HG03575 (cell line): ENCODE results near the gene PDLIM4.

ENCODE experiments used
- ATAC-seq: cut with Tn5 transposase; IDR thresholded peaks from one replicate; pipeline ENCODE4 v1.9.1; 2021; ENCODE audit not compliant: unreplicated experiment, insufficient number of reproducible peaks, low FRiP score; ENCODE audit errors: extremely low read depth

The PDLIM4 gene

DNA sequence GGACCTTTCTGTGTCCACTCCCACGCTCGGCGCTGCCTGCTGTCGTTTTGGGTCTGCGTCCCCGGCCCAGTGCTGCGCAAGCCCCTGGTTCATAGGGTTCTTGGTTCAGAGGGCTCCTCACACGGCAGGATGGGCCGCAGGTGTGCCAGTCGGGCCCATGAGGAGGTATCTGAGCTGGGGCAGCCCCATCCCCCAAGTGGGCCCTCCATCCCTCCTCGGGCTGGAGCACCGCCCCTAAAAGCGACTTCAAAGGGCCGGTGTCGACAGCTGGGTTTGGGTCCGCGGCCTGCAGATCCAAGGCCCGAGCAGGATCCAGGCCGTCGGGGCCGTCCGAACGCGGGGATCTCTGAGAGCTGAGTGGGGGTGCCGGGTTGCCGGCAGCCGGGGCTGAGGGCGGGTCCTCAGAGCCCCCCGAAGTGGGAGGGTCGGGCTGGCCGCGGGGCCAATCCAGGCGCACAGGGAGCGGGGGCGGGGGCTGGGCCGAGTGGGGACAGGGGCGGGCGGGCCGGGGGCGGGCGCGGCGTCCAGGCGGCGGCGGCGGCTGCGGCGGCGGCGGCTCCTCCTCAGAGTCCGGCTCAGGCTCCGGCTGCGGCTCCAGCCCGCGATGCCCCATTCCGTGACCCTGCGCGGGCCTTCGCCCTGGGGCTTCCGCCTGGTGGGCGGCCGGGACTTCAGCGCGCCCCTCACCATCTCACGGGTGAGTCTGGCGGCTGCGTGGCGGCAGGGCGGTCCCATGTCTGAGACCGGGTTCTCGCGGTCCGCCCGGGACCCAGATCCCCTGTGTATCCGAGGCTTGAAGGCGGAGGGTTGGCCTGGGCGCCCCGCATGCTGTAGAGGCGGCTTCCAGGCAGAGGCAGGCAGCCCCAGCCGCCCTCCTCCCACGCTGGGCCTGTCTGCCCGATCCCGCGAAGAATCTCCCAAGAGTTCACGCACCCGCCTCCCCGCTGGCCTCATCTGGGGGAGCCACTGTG lies at the start of gene PDLIM4:
TSS of gene PDLIM4 (plus strand) at position 566 of the 971 bp plus-strand sequence. CDS start at position 605, 39 bp downstream.
- ATAC-seq, result no peak

DNA sequence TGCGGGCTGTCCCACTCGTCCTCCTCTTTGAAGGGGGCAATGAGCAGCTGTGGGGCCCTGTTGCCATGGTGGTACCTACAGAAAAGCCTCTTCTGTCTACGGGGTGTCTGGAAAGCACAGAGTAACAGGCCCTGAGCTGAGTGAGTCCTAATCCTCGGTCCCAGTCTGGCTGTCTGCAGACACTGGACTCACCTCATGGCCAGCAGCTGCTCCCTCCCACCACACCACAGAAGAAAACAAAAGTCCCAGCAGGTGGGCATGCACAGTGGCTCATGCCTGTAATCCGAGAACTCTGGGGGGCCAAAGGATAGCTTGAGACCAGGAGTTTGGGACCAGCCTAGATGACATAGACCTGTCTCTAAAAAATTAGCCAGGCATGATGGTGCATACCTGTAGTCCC lies 49.7 kb upstream of the PDLIM4 start:
- no peak for ATAC-seq

GRCh38 chr5:132209131-132209530 lies 48.4 kb upstream of the PDLIM4 start:
- no peak for ATAC-seq

DNA sequence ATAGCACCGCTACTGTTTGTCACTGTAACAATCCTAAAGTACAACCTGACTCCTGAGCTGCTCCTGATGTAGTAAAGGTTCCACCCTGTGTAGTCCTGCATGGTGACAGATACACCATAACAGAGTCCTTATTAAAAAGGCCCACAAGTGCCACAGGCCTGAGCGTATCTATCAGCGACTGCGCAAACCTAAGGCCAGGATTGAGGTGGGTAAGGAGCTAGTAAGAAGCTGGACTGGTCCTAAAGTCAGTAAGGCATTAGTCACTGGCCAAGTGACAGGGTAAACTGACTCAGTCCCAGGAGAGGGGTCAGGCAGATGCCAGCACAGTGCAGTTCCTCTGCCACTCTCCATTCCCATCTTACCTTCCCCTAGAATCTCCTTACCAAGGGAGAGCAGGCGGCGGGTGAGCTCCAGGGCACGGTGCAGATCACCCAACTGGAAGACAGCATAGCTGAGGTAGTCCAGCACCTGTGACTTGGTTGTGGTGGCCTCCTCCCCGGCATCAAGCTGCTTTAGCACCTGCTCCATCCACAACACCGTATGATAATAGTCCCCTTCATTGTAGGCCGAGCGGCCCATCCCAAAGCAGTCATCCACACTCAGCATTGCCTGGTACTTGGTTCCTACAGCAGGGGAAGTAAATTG lies 47.5 kb upstream of the PDLIM4 start:
- ATAC-seq, result no peak

DNA sequence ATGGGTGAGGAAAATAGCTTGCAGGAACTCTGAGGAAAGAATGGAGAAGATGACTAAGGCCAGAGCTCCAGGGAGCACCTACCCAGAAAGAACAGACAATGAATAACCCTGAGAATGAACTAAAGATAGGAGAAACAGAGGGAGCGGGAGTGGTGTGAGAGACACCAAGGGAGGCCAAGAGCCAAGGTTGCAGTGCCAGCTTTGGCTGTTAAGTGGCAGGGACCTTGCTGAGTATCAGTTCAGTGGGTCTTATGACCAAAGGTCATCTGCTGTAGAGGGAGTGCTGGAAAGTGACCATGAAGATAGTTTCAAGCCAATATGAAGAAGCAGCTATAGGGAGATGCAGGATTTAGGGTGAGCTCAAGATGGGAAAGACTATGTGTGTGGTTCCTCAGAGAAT lies 46.6 kb upstream of the PDLIM4 start:
- no peak for ATAC-seq

- ATAC-seq, result no peak
Observed at GRCh38 chr5:132211787-132212186, 45.7 kb upstream of the PDLIM4 start.

- ATAC-seq, result no peak
Observed at GRCh38 chr5:132213666-132214065, 43.8 kb upstream of the PDLIM4 start.

DNA sequence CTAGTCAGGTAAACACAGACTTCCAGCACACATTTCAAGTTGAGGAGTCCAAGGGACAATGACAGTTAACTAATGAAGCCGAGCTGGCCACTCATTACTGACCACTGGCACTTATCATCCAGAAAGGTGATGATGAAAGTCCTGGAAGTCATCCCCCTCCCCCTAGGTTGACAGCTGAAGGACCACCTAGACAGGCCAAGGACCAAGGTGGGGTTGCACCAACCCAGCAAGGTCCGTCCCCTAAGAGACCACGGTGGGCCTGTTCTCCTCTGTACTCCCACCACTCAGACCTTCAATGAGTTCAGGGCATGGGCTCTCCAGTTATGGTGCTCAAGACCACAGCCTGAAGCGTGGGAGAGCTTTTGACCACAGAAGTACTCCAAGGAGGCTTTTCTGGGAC lies 43.0 kb upstream of the PDLIM4 start:
- no peak for ATAC-seq

GRCh38 chr5:132215329-132215728 lies 42.2 kb upstream of the PDLIM4 start:
- ATAC-seq, result no peak

GRCh38 chr5:132218321-132218720 lies 39.2 kb upstream of the PDLIM4 start:
- ATAC-seq, result no peak

GRCh38 chr5:132219289-132219970 lies 38.1 kb upstream of the PDLIM4 start:
- no peak for ATAC-seq

DNA sequence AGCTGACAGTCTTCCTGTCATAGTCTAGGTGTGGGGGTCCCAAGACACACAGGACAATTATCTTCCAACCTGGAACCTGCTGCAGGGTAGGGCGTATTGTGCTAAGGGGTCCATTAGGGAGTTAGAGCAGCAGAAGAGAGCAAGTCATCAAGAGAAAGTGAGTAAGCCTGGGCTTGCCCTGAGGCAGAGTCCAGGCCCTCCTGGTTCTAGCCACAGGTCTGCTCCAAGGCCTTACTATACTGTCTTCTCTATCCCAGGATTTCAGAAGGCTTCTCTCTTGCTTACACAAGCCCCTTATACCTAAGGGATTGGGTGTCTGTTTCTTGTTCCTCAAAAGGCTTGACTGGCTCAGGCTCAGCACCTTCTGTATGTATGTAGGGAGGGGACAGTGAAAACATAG lies 37.5 kb upstream of the PDLIM4 start:
- ATAC-seq, result no peak

- ATAC-seq, result no peak
Observed at GRCh38 chr5:132220491-132220890, 37.0 kb upstream of the PDLIM4 start.

DNA sequence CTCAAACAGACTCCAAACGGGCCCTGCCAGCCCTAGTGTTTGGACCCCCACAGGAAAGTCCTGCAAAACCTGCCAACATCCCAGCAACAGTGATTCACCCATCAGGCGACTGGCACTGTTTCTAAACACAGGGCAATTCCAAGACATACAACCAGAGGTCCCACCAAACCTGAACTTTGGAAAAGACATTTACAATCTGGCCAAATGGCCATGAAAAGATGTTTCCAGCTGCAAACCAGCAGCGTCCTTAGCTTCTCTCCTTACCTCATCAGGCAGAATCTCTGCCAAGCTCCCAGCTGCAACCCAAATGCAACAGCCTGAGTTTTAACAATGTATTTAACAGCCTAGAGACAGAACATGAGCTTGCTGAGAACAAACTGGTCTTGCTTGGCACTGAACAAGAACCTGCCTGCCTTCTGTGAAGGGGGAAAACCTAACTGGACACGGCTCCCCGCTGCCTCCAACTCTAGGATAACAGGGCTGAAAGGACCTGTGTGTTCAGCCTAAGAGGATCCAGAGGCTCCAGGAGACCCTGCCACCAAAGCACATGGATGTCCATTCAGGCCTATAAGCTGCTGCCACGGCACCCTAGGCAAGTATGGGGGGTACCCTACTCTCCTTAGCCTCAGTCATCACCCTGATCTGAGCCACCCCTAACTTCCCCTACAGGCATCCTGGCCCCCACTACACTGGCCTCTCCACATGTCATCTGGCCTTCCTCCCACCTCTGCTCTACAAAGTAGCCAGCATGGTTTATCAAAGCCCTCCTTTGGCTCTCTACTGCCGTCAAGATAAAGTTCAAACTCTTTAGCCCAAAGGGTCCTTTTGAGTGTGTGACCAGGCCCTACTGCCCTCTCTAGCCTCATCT lies 35.5 kb upstream of the PDLIM4 start:
- peak; percentile 17 for ATAC-seq

- ATAC-seq, result peak; percentile 76
Observed at GRCh38 chr5:132222649-132223038, 34.9 kb upstream of the PDLIM4 start.

DNA sequence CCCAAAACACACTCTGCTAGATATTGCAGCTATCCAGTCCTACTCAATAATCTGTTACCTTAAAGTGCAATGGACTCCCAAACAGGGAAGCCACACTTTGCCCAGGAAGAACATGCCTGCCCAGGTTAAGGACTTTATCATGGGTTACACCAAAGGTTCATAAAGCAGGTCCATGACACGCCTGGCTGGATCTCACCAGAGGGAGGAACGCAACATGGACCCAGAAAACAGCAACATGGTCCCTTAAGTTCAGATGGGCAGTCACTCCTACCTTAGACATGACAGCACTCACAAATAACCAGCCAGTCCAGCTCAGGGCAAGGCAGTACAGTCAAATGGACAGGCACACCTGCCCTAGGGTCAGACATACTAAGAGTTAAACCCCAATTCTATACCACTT lies 33.6 kb upstream of the PDLIM4 start:
- ATAC-seq, result no peak

DNA sequence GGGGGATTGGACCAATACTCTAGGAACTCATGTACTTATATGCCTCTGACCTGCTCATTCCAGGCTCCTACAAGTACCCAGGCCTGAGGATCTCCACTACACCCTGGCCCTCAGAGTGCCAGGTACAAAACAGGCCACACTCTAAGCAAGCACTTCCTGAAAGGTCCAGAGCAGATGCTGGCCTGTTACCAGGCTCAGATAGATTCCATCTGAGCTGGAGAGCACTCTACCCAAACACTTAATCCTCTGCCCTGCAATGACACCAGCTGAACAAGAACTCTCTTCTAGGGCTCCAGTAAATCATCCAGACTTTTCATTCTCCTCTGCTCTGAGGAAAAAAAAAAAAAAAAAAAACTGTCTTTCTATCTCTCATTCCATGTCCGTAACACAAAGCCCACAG lies 32.8 kb upstream of the PDLIM4 start:
- ATAC-seq, result no peak

DNA sequence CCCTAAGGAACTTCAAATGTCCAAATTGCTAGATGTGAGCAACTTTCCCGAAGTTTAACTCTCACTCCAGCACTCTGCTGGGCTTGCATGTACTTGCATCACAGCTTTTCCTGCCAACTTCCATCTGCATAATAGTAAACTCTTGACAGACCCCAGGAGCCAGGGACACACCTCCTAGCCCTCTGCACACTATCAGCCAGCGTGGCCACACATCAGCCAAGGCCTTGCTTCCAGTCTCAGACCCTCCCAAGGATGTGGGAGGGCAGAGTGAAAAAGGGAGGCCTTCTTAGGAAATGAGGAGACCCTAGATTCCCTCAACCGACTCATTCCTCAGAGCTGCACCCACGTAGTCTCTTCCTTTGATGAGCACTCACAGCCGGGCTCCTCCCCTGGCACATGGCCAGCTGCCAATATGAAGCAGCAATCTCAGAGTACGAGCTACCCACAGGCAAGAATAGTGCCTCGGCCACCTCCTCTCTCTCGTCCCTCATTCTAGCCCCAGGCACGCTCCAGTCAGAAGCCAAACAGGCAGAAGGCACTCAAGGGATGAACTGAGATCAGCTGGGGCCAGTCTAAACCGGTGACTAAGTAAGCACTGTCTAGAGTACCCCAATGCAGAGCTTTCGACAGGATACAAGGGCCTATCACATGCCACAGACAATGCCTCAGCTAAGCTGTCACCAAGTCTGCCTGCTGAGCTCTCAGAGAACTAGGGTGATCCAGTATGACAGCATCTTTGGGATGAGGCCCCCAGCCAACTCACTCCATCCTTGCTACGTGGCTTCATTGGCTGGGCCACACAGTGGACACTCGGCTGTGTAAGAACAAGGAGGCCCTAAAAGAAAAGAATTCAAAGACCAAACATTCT lies 32.1 kb upstream of the PDLIM4 start:
- no peak for ATAC-seq
